ENCODE results near the gene GPX4. TPM values are rescaled to one million over a fixed set of nuclear protein-coding genes. Genes with fewer than 3 reads are reported as not detected.

Gene GPX4
- total and polyA plus RNA-seq, 9 of the 15 experiments (the other 6 are each of a cell fraction or from before 2014, with no cell fraction given), result 61.4 to 661 (median 349) TPM

DNA sequence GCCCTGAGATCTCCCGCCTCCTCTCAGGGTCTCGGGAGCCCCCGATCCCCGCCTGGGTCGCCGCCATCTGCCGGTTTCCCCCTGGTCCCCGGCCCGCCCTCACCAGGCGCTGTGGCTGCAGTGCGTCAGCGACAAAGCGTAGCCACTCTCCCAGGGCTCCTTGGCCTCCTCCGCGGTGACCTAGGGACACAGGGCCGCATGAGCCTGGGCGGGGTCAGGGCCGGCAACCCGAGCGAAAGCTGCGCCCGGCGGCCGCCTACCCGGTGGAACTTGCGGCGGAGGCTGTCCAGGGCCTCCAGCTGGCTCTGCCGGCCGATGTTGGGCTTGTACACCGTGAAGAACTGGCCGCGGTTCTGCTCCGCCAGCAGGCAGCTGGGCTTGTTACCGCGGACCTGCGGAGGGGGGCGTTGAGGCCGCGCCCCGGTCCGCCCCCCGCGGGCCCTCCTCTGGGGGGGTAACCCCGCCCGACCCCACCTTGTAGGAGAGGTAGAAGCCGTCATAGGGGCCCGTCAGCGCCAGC lies 5.3 kb downstream of the GPX4 start (continued):
- peak; percentile 57; the same call in 1 of the 2 replicates for TF ChIP-seq RBFOX2 (IDR thresholded peaks at IDR 0.05; ENCODE audit: low read depth, low read length)
- no peak for TF ChIP-seq POLR2B (IDR thresholded peaks at IDR 0.05; ENCODE audit: low read depth, partially characterized antibody)
- TF ChIP-seq ZKSCAN3 (CRISPR knock-in tag; IDR thresholded peaks at IDR 0.05), result no peak
- no peak for TF ChIP-seq TEAD2 (tag; IDR thresholded peaks at IDR 0.05)
- TF ChIP-seq HDGF (IDR thresholded peaks at IDR 0.05), result no peak
- TF ChIP-seq, protein P1, sequence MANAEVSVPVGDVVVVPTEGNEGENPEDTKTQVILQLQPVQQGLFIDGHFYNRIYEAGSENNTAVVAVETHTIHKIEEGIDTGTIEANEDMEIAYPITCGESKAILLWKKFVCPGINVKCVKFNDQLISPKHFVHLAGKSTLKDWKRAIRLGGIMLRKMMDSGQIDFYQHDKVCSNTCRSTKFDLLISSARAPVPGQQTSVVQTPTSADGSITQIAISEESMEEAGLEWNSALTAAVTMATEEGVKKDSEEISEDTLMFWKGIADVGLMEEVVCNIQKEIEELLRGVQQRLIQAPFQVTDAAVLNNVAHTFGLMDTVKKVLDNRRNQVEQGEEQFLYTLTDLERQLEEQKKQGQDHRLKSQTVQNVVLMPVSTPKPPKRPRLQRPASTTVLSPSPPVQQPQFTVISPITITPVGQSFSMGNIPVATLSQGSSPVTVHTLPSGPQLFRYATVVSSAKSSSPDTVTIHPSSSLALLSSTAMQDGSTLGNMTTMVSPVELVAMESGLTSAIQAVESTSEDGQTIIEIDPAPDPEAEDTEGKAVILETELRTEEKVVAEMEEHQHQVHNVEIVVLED (CRISPR knock-in tag; IDR thresholded peaks at IDR 0.05), result no peak
- TF ChIP-seq ELF2 (CRISPR knock-in tag; IDR thresholded peaks at IDR 0.05), result no peak
- no peak for TF ChIP-seq MTA1 (IDR thresholded peaks at IDR 0.05; ENCODE audit: borderline replicate concordance)
- TF ChIP-seq C11orf30 (IDR thresholded peaks at IDR 0.05; ENCODE audit: low read depth), result no peak
- no peak for TF ChIP-seq SMAD2 (IDR thresholded peaks at IDR 0.05; ENCODE audit: low read depth, low read length)
- TF ChIP-seq SUPT5H (IDR thresholded peaks at IDR 0.05), result 0 out of 2 replicates have a peak, but pooled peaks have one; percentile 37
- no peak for TF ChIP-seq RNF219 (CRISPR knock-in tag; IDR thresholded peaks at IDR 0.05)
- peak; percentile 17; the same call in 1 of the 2 replicates for TF ChIP-seq HNRNPL (IDR thresholded peaks at IDR 0.05; ENCODE audit: low read depth, low read length)
- TF ChIP-seq KAT8 (IDR thresholded peaks at IDR 0.05; ENCODE audit: low read depth), result no peak
- no peak for TF ChIP-seq PBX2 (CRISPR knock-in tag; IDR thresholded peaks at IDR 0.05; ENCODE audit: low read depth)
- TF ChIP-seq PBX2 (tag; conservative IDR thresholded peaks at IDR 0.05; ENCODE audit: low read depth), result no peak
- TF ChIP-seq, protein P2, sequence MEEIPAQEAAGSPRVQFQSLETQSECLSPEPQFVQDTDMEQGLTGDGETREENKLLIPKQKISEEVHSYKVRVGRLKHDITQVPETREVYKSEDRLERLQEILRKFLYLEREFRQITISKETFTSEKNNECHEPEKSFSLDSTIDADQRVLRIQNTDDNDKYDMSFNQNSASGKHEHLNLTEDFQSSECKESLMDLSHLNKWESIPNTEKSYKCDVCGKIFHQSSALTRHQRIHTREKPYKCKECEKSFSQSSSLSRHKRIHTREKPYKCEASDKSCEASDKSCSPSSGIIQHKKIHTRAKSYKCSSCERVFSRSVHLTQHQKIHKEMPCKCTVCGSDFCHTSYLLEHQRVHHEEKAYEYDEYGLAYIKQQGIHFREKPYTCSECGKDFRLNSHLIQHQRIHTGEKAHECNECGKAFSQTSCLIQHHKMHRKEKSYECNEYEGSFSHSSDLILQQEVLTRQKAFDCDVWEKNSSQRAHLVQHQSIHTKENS (CRISPR knock-in tag; IDR thresholded peaks at IDR 0.05), result no peak
- TF ChIP-seq CREBBP (IDR thresholded peaks at IDR 0.05; ENCODE audit: low read depth, low read length), result no peak
- no peak for TF ChIP-seq ERF (CRISPR knock-in tag; IDR thresholded peaks at IDR 0.05)
- TF ChIP-seq ZBTB33 (CRISPR knock-in tag; IDR thresholded peaks at IDR 0.05), result peak; percentile 96
- TF ChIP-seq CBFA2T2 (conservative IDR thresholded peaks at IDR 0.05), result no peak
- TF ChIP-seq ZNF444 (CRISPR knock-in tag; IDR thresholded peaks at IDR 0.05), result no peak
